OCI-LY3 (cell line): ENCODE measurements around the gene KCNF1.

Experiments used
- H2AFZ ChIP-seq: fragments of 200-600, 300-600 bp; shearing (Covaris generic); 2 replicates; pipeline ENCODE4 v1.6.0; 2014; ENCODE audit warnings: antibody characterized with exemption, low read depth, low read length
- H3K27ac ChIP-seq: fragments of 200-600, 300-600 bp; sonication (generic); 2 replicates; pipeline ENCODE4 v1.5.1; 2014; ENCODE audit warnings: mild to moderate bottlenecking, low read length, moderate library complexity, mixed read lengths
- H3K27me3 ChIP-seq: fragments of 200-600, 300-600 bp; sonication (generic); 2 replicates; pipeline ENCODE4 v1.6.1; 2014; ENCODE audit warnings: low read depth, low read length, mixed read lengths
- H3K36me3 ChIP-seq: fragments of 200-600, 300-600 bp; sonication (generic); replicated peaks from 2 replicates; pipeline ENCODE3; 2014; ENCODE audit warnings: low read depth, low read length, mixed read lengths
- H3K4me1 ChIP-seq: fragments of 300-600, 200-600 bp; sonication (generic); 2 replicates; pipeline ENCODE4 v1.6.1; 2014; ENCODE audit warnings: low read length, mixed read lengths
- H3K4me2 ChIP-seq: fragments of 200-600, 300-600 bp; sonication (generic); 2 replicates; pipeline ENCODE4 v1.6.1; 2014; ENCODE audit warnings: low read length, mixed read lengths
- H3K4me3 ChIP-seq: fragments of 300-600, 200-600 bp; sonication (generic); 2 replicates; pipeline ENCODE4 v1.5.1; 2014; ENCODE audit warnings: antibody characterized with exemption, mild to moderate bottlenecking, low read length, moderate library complexity
- H3K79me2 ChIP-seq: fragments of 300-600, 200-600 bp; shearing (Covaris generic); 2 replicates; pipeline ENCODE4 v1.6.1; 2014; ENCODE audit warnings: mild to moderate bottlenecking, low read length, mixed read lengths
- H3K9ac ChIP-seq: fragments of 300-600, 200-600 bp; shearing (Covaris generic); 2 replicates; pipeline ENCODE4 v1.6.0; 2014; ENCODE audit warnings: mild to moderate bottlenecking, low read length, moderate library complexity
- H3K9me3 ChIP-seq: fragments of 200-600, 300-600 bp; shearing (Covaris generic); 2 replicates; pipeline ENCODE4 v1.6.1; 2014; ENCODE audit warnings: low read length, mixed read lengths; ENCODE audit not compliant: insufficient read depth
- H4K20me1 ChIP-seq: fragments of 200-600, 300-600 bp; sonication (generic); 2 replicates; pipeline ENCODE4 v1.6.1; 2016; ENCODE audit warnings: low read length, mixed read lengths; ENCODE audit not compliant: insufficient read depth
- CTCF ChIP-seq: fragments of 200-600, 300-600 bp; sonication (generic); IDR thresholded peaks from 2 replicates; pipeline ENCODE4 v1.5.1; 2014; ENCODE audit warnings: antibody characterized with exemption, low read length, low read depth
- EZH2phosphoT487 ChIP-seq: fragments of 200-600 bp; shearing (Covaris generic); IDR thresholded peaks from 2 replicates; pipeline ENCODE4 v1.6.1; 2018; ENCODE audit warnings: antibody characterized with exemption, mixed run types, low read depth

KCNF1 gene

GRCh38 chr2:10919410-10919770, 7.7 kb downstream of the KCNF1 start:
- Histone ChIP-seq H3K4me3 (no peak overlapping the region), H3K4me2 (no peak overlapping the region)
- no peak for TF ChIP-seq CTCF
- TF ChIP-seq EZH2phosphoT487 = no peak

GRCh38 chr2:10919771-10920621, 8.3 kb downstream of the KCNF1 start:
- Histone ChIP-seq H3K9ac (no peak overlapping the region), H3K4me2 (no peak overlapping the region), H3K36me3 (no peaks in the 10 kb centered on the region), H3K4me1 (no peaks in the 10 kb centered on the region), H2AFZ (no peak overlapping the region), H3K9me3 (no peaks in the 10 kb centered on the region), H3K4me3 (no peak overlapping the region), H3K27ac (no peak overlapping the region), H4K20me1 (no peaks in the 10 kb centered on the region), H3K27me3 (no peaks in the 10 kb centered on the region), H3K79me2 (no peaks in the 10 kb centered on the region)
- TF ChIP-seq CTCF (no peak), EZH2phosphoT487 (no peak)

More at GRCh38 chr2:10919410-10919770, 7.7 kb downstream of the KCNF1 start:
- Histone ChIP-seq H3K4me1 (no peaks in the 10 kb centered on the region; the same call in 1 of the 2 replicates), H3K36me3 (no peaks in the 10 kb centered on the region), H3K27ac (no peak overlapping the region), H3K9ac (no peak overlapping the region), H3K27me3 (no peaks in the 10 kb centered on the region), H3K9me3 (no peaks in the 10 kb centered on the region), H4K20me1 (no peaks in the 10 kb centered on the region), H2AFZ (no peak overlapping the region), H3K79me2 (no peaks in the 10 kb centered on the region)

- Histone ChIP-seq H3K27me3 (no peaks in the 10 kb centered on the region), H3K4me1 (no peaks in the 10 kb centered on the region), H3K9ac (no peak overlapping the region), H3K4me2 (no peak overlapping the region), H3K27ac (no peak overlapping the region), H3K9me3 (no peaks in the 10 kb centered on the region), H4K20me1 (no peaks in the 10 kb centered on the region), H3K36me3 (no peaks in the 10 kb centered on the region), H2AFZ (no peak overlapping the region), H3K79me2 (no peaks in the 10 kb centered on the region), H3K4me3 (no peak overlapping the region)
- no peak for TF ChIP-seq CTCF
- no peak for TF ChIP-seq EZH2phosphoT487
Observed at GRCh38 chr2:10920764-10921388, 9.1 kb downstream of the KCNF1 start.

GRCh38 chr2:10921525-10921924, 9.8 kb downstream of the KCNF1 start:
- Histone ChIP-seq H2AFZ (no peak overlapping the region), H3K4me3 (no peak overlapping the region), H3K27ac (no peak overlapping the region), H4K20me1 (no peaks in the 10 kb centered on the region), H3K27me3 (peaks cover 5% of the 10 kb centered on the region; the same call in 1 of the 2 replicates), H3K4me1 (no peaks in the 10 kb centered on the region), H3K4me2 (no peak overlapping the region), H3K36me3 (no peaks in the 10 kb centered on the region), H3K9me3 (no peaks in the 10 kb centered on the region), H3K79me2 (no peaks in the 10 kb centered on the region), H3K9ac (no peak overlapping the region)
- no peak for TF ChIP-seq CTCF
- no peak for TF ChIP-seq EZH2phosphoT487
